GM12878 (cell line): ENCODE measurements around the gene SLCO2A1. TPM values are rescaled to one million over a fixed set of nuclear protein-coding genes. Genes with fewer than 3 reads are reported as not detected.

Experiments used
- ATAC-seq: fragments of 200-7000 bp; cut with Tn5 transposase; 3 replicates; pipeline ENCODE4 v1.9.1; 2020; ENCODE audit warnings: mild to moderate bottlenecking, moderate library complexity
- BruUV-seq: library from RNA; stranded (reverse); fragments of 400-500 nt; replicated peaks from 2 replicates; lab custom pipeline; 2021; lab: Mats Ljungman, UMichigan
- CTCF ChIA-PET: fragments of 300-600 bp; sonication (Branson Sonifier 250); formaldehyde crosslinking; extraction: SDS; loops from one replicate; lab custom pipeline; 2021; ENCODE audit warnings: inconsistent platforms; lab: Yijun Ruan, JAX
- POLR2A ChIA-PET: fragments of 350-600 bp; formaldehyde crosslinking; extraction: SDS; loops from one replicate; lab custom pipeline; 2021; ENCODE audit warnings: inconsistent platforms; lab: Charles Lee
- RAD21 ChIA-PET: fragments of 300-600 bp; sonication (Branson Sonifier 250); formaldehyde crosslinking; loops from one replicate; lab custom pipeline; 2023; ENCODE audit warnings: antibody characterized with exemption; ENCODE audit not compliant: unreplicated experiment; lab: Charles Lee
- SMC1A ChIA-PET: fragments of 300-600 bp; sonication (Branson Sonifier 250); formaldehyde crosslinking; loops from one replicate; lab custom pipeline; 2023; ENCODE audit not compliant: unreplicated experiment, uncharacterized antibody; lab: Charles Lee
- DNase-seq: peaks from one replicate; pipeline ENCODE4 v3.0.0-alpha.2; 2011; ENCODE audit warnings: low read depth, low spot score
- FAIRE-seq: peaks from 3 replicates; lab custom pipeline; 2011; peaks lifted over from hg19 to GRCh38; lab: Jason Lieb, UNC
- H2AFZ ChIP-seq: 2 replicates; pipeline ENCODE4 v1.6.0; 2011; ENCODE audit warnings: low read depth, low read length, control low read depth; ENCODE audit not compliant: control insufficient read depth
- H3K27ac ChIP-seq: 2 replicates; pipeline ENCODE4 v1.5.1; 2011; ENCODE audit warnings: control low read depth; ENCODE audit not compliant: control insufficient read depth, insufficient read depth
- H3K27me3 ChIP-seq, 2 experiments: replicated peaks in 1 of 2; 2 replicates each; pipeline versions ENCODE4 v1.6.0 to v1.6.1; 2011; ENCODE audit warnings: low read length in 1 of 2; ENCODE audit not compliant: control insufficient read depth in 2 of 2, insufficient read depth in 2 of 2
- H3K36me3 ChIP-seq, 2 experiments: 2 replicates each; pipeline ENCODE4 v1.5.1; 2011; ENCODE audit warnings: low read length in 1 of 2; ENCODE audit not compliant: control insufficient read depth in 2 of 2, insufficient read depth in 2 of 2
- H3K4me1 ChIP-seq: 2 replicates; pipeline ENCODE4 v1.6.1; 2011; ENCODE audit warnings: mild to moderate bottlenecking, low read length, moderate library complexity, mixed read lengths; ENCODE audit not compliant: control insufficient read depth, insufficient read depth
- H3K4me2 ChIP-seq: 2 replicates; pipeline ENCODE4 v1.6.0; 2011; ENCODE audit warnings: control low read depth; ENCODE audit not compliant: control insufficient read depth, insufficient read depth
- H3K4me3 ChIP-seq: fragments of 200-600 bp; sonication (generic); 2 replicates; pipeline ENCODE4 v1.5.1; 2016
- H3K79me2 ChIP-seq: 2 replicates; pipeline ENCODE4 v1.6.0; 2011; ENCODE audit warnings: low read length; ENCODE audit not compliant: control insufficient read depth, insufficient read depth
- H3K9ac ChIP-seq: 2 replicates; pipeline ENCODE4 v1.8.0; 2011; ENCODE audit warnings: low read length, control low read depth, mixed read lengths; ENCODE audit not compliant: control insufficient read depth, insufficient read depth
- H3K9me3 ChIP-seq: replicated peaks from 3 replicates; pipeline ENCODE4 v1.5.1; 2011; ENCODE audit warnings: mild to moderate bottlenecking, low read length; ENCODE audit not compliant: control insufficient read depth, insufficient read depth
- H4K20me1 ChIP-seq: 2 replicates; pipeline ENCODE4 v1.6.0; 2011; ENCODE audit not compliant: control insufficient read depth, insufficient read depth
- BMI1 ChIP-seq: fragments of 450-650 bp; IDR thresholded peaks from 2 replicates; pipeline ENCODE4 v1.6.1; 2016; ENCODE audit warnings: mild to moderate bottlenecking, moderate library complexity, borderline replicate concordance
- FOXK2 ChIP-seq: fragments of 450-650 bp; IDR thresholded peaks from 2 replicates; pipeline ENCODE4 v1.6.1; 2017; ENCODE audit warnings: mild to moderate bottlenecking, moderate library complexity
- IKZF1 ChIP-seq: fragments of 450-650 bp; conservative IDR thresholded peaks from 2 replicates; pipeline ENCODE4 v1.6.1; 2017; ENCODE audit warnings: antibody characterized with exemption, mild to moderate bottlenecking
- JUND ChIP-seq: IDR thresholded peaks from 2 replicates; pipeline ENCODE4 v1.6.1; 2012; ENCODE audit warnings: low read depth, mild to moderate bottlenecking, low read length, improper control_type of control experiment, moderate library complexity
- KAT2A ChIP-seq: conservative IDR thresholded peaks from 2 replicates; pipeline ENCODE4 v1.6.1; 2011; ENCODE audit warnings: low read depth, low read length; ENCODE audit not compliant: control insufficient read depth
- POU2F2 ChIP-seq: IDR thresholded peaks from 3 replicates; pipeline ENCODE4 v1.6.1; 2011; ENCODE audit warnings: low read depth, mild to moderate bottlenecking, low read length, borderline replicate concordance
- RELB ChIP-seq: fragments of 450-650 bp; IDR thresholded peaks from 2 replicates; pipeline ENCODE4 v1.6.1; 2017; ENCODE audit warnings: low read depth, mild to moderate bottlenecking, moderate library complexity
- SMAD5 ChIP-seq: IDR thresholded peaks from 2 replicates; pipeline ENCODE4 v1.6.1; 2016; ENCODE audit warnings: antibody characterized with exemption, low read depth
- SREBF1 ChIP-seq: IDR thresholded peaks from 2 replicates; pipeline ENCODE4 v1.6.1; 2012; ENCODE audit warnings: mild to moderate bottlenecking, low read length
- ZNF592 ChIP-seq: fragments of 450-650 bp; IDR thresholded peaks from 2 replicates; pipeline ENCODE4 v1.6.1; 2017; ENCODE audit warnings: mild to moderate bottlenecking, moderate library complexity
- WGBS: methylation state at CpG from one replicate; pipeline ENCODE4 v1.1.6; 2016; ENCODE audit warnings: low lambda C conversion rate; ENCODE audit not compliant: insufficient replicate concordance, insufficient coverage; ENCODE audit errors: missing lambda C conversion rate; 5-methylcytosine and 5-hydroxymethylcytosine counted together
- in situ Hi-C: fragments of 300-500 bp; cut with MboI; formaldehyde crosslinking; loops from 9 replicates; pipeline ENCODE4 v1.14.3; 2018; ENCODE audit warnings: mixed read lengths
- intact Hi-C: fragments of 100-400 bp; cut with micrococcal nuclease; formaldehyde crosslinking; loops from one replicate; pipeline ENCODE4 v1.14.2; 2022; ENCODE audit not compliant: unreplicated experiment
- polyA plus RNA-seq, 11 experiments: library from polyadenylated mRNA; depleted of rRNA in 4 of 11; unstranded in 6 of 11; stranded (reverse) in 5 of 11; fragments of >200 nt; fragmentation: Nextera tagmentation in 4 of 11; fragmentation: Illumina TruSeq in 1 of 11; extraction: Ambion mirVana in 4 of 11; extraction: Trizol in 1 of 11; gene quantifications; 1 replicate in 1 of 11; 2 replicates in 10 of 11; pipeline versions ENCODE4 v1.2.1 to v1.2.3, GENCODE V29; 2011 to 2016; ENCODE audit warnings: inconsistent platforms in 2 of 11, missing spikeins in 2 of 11, low read depth in 1 of 11
- total RNA-seq, 4 experiments: library from RNA; depleted of rRNA in 3 of 4; stranded (reverse); fragments of >200 nt in 3 of 4; fragmentation: Illumina TruSeq in 1 of 4; extraction: Trizol in 1 of 4; gene quantifications; 2 replicates each; pipeline versions ENCODE4 v1.2.1 to v1.2.3, GENCODE V29; 2013 to 2021
- TF ChIP-seq, protein P1 (sequence below): IDR thresholded peaks from 2 replicates; pipeline ENCODE4 v1.6.1; 2011; ENCODE audit warnings: low read depth, low read length, improper control_type of control experiment, borderline replicate concordance

The SLCO2A1 gene
- total and polyA plus RNA-seq, 10 of the 15 experiments (the other 5 are each of a cell fraction or from before 2014, with no cell fraction given) = 0.05 TPM; not detected in 9

GRCh38 chr3:134014270-134014669 is 15.5 kb downstream of the SLCO2A1 start (continued):
- TF ChIP-seq ZNF592 (no peak), IKZF1 (no peak)

DNA sequence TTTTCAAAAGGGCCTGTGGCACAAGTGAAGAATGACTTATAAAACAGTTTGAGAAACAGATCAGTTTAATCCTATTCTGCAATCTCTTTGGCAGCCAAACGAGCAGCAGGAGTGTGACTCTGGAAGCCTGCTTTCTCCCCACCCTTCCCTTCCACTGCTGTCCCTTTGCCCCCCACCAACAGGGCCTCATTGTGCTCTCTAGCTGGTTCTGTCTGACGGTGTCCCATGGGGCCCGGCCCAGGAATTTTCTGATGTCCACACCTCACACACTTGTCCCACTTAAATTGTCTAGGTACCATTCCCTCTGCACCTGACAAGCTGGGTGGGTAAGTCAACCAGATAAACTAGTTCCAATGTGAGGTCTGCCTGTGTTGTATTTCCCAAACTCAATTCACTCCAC is 16.4 kb downstream of the SLCO2A1 start:
- no peak overlapping the region for H3K4me2 ChIP-seq

More for the DNA sequence above, 16.4 kb downstream of the SLCO2A1 start:
- ChIA-PET SMC1A (no interaction called here), POLR2A (no interaction called here), CTCF (no interaction called here), RAD21 (no interaction called here)
- in situ Hi-C loops = no loop called here
- Histone ChIP-seq H3K27ac (no peak overlapping the region), H3K79me2 (no peaks in the 10 kb centered on the region), H4K20me1 (no peaks in the 10 kb centered on the region), H3K4me3 (no peak overlapping the region), H3K9ac (no peak overlapping the region), H3K36me3 (no peaks in the 10 kb centered on the region), H2AFZ (no peak overlapping the region), H3K27me3 (no peaks in the 10 kb centered on the region; a peak in 3 of 4 replicates), H3K4me1 (no peaks in the 10 kb centered on the region), H3K9me3 (no peaks in the 10 kb centered on the region)
- ATAC-seq (no peak), FAIRE-seq (no peak), DNase-seq (no peak)
- intact Hi-C loops = no loop called here
- WGBS = 0% methylated on average over 3 of the region's 3 CpGs
- no TSS peak for BruUV-seq
- TF ChIP-seq BMI1 (no peak), FOXK2 (no peak), JUND (no peak), SMAD5 (no peak), KAT2A (no peak), RELB (no peak), POU2F2 (no peak), SREBF1 (no peak)
- TF ChIP-seq, protein P1, sequence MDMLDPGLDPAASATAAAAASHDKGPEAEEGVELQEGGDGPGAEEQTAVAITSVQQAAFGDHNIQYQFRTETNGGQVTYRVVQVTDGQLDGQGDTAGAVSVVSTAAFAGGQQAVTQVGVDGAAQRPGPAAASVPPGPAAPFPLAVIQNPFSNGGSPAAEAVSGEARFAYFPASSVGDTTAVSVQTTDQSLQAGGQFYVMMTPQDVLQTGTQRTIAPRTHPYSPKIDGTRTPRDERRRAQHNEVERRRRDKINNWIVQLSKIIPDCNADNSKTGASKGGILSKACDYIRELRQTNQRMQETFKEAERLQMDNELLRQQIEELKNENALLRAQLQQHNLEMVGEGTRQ = no peak
